H1 (cell line): ENCODE data around the gene PRR16.

Experiments
- ATF2 ChIP-seq: IDR thresholded peaks from 2 replicates; pipeline ENCODE4 v1.6.1; 2012; ENCODE audit warnings: low read length, inconsistent platforms
- CEBPB ChIP-seq: IDR thresholded peaks from 2 replicates; pipeline ENCODE4 v1.6.1; 2012; ENCODE audit warnings: low read depth, low read length
- CHD1 ChIP-seq: IDR thresholded peaks from 2 replicates; pipeline ENCODE4 v1.6.1; 2012; ENCODE audit warnings: low read depth, low read length, improper control_type of control experiment
- CTCF ChIP-seq, 3 experiments: IDR thresholded peaks; 1 replicate in 2 of 3; 2 replicates in 1 of 3; pipeline versions ENCODE4 v1.5.1 to v1.6.1; 2011; ENCODE audit warnings: low read length in 3 of 3, mild to moderate bottlenecking in 3 of 3, inconsistent platforms in 2 of 3, low read depth in 1 of 3, moderate library complexity in 1 of 3; ENCODE audit not compliant: insufficient read depth in 1 of 3; ENCODE audit errors: control extremely low read depth in 1 of 3
- HDAC6 ChIP-seq: IDR thresholded peaks from one replicate; pipeline ENCODE4 v1.7.1; 2012; ENCODE audit warnings: low read depth, mild to moderate bottlenecking, inconsistent platforms, low read length, moderate library complexity
- KDM1A ChIP-seq: fragments of 200-600, 300-600 bp; sonication (generic); IDR thresholded peaks from 2 replicates; pipeline ENCODE4 v1.7.1; 2016; ENCODE audit warnings: mild to moderate bottlenecking, low read length, borderline replicate concordance
- NRF1 ChIP-seq: IDR thresholded peaks from 2 replicates; pipeline ENCODE4 v1.6.1; 2011; ENCODE audit warnings: mild to moderate bottlenecking, low read depth, low read length, improper control_type of control experiment
- POLR2A ChIP-seq, 2 experiments: IDR thresholded peaks; 1 replicate in 1 of 2; 2 replicates in 1 of 2; pipeline ENCODE4 v1.6.1; 2011; ENCODE audit warnings: low read depth in 2 of 2, low read length in 2 of 2, mild to moderate bottlenecking in 2 of 2; ENCODE audit errors: control extremely low read depth in 1 of 2
- POLR2AphosphoS5 ChIP-seq: IDR thresholded peaks from 2 replicates; pipeline ENCODE4 v1.6.1; 2011; ENCODE audit warnings: low read depth, low read length
- RAD21 ChIP-seq, 2 experiments: IDR thresholded peaks in 1 of 2; conservative IDR thresholded peaks in 1 of 2; 2 replicates each; pipeline ENCODE4 v1.6.1; 2011; ENCODE audit warnings: low read depth in 2 of 2, low read length in 2 of 2, improper control_type of control experiment in 1 of 2, inconsistent platforms in 1 of 2, mild to moderate bottlenecking in 1 of 2, moderate library complexity in 1 of 2
- SP2 ChIP-seq: IDR thresholded peaks from 2 replicates; pipeline ENCODE4 v1.6.1; 2012; ENCODE audit warnings: mild to moderate bottlenecking, low read length, inconsistent platforms
- TAF1 ChIP-seq: IDR thresholded peaks from 2 replicates; pipeline ENCODE4 v1.6.1; 2011; ENCODE audit warnings: mild to moderate bottlenecking, low read depth, low read length
- USF2 ChIP-seq: IDR thresholded peaks from 2 replicates; pipeline ENCODE4 v1.6.1; 2011; ENCODE audit warnings: low read length, improper control_type of control experiment

GRCh38 chr5:120454094-120454798, 9.9 kb upstream of the PRR16 start:
- no peak for TF ChIP-seq POLR2AphosphoS5
- no peak for TF ChIP-seq CTCF (IDR thresholded peaks at IDR 0.05; ENCODE audit: control extremely low read depth in 1 of 3, insufficient read depth in 1 of 3, low read depth in 1 of 3, low read length in 3 of 3)
- TF ChIP-seq CEBPB, result no peak
- no peak for TF ChIP-seq POLR2A (IDR thresholded peaks at IDR 0.05; ENCODE audit: control extremely low read depth in 1 of 2, low read depth in 2 of 2, low read length in 2 of 2)
- no peak for TF ChIP-seq HDAC6
- no peak for TF ChIP-seq TAF1
- TF ChIP-seq KDM1A, result no peak
- no peak for TF ChIP-seq NRF1
- TF ChIP-seq CHD1, result no peak
- no peak for TF ChIP-seq USF2
- TF ChIP-seq SP2, result no peak
- no peak for TF ChIP-seq RAD21 (IDR thresholded peaks at IDR 0.05 in 1 of 2, conservative IDR thresholded peaks at IDR 0.05 in 1 of 2; ENCODE audit: low read depth in 2 of 2, low read length in 2 of 2)
- no peak for TF ChIP-seq ATF2
